Adrenal gland (tissue), 5 donors: ENCODE measurements around the gene LRRC61.
"Not testable (repeated sequence)": the region's sequence is repeated elsewhere in the genome, so short reads cannot be mapped to it uniquely, and the experiment has no call there.

ENCODE experiments used
- CTCF ChIP-seq, 6 experiments: fragments of 450-650 bp in 4 of 6; fragments of 200-600 bp in 2 of 6; sonication (generic) in 1 of 6; IDR thresholded peaks; 1 replicate in 5 of 6; 2 replicates in 1 of 6; pipeline versions ENCODE4 v1.5.1 to v1.8.0; 2016 to 2021; ENCODE audit warnings: antibody characterized with exemption in 6 of 6, mild to moderate bottlenecking in 2 of 6, moderate library complexity in 1 of 6
- POLR2A ChIP-seq, 2 donors: fragments of 450-650 bp; IDR thresholded peaks; one replicate each; pipeline ENCODE4 v1.6.1; 2017; ENCODE audit warnings: antibody characterized with exemption in 2 of 2, mild to moderate bottlenecking in 2 of 2, moderate library complexity in 1 of 2
- donor health status: DM: no; HTN: no; CAD: no.

GRCh38 chr7:150290317-150290716, 32.8 kb upstream of the LRRC61 start:
- TF ChIP-seq CTCF, POLR2A (IDR thresholded peaks at IDR 0.05): not testable (repeated sequence)
